ENCODE results near the gene ZNF28. TPM values are rescaled to one million over a fixed set of nuclear protein-coding genes. Genes with fewer than 3 reads are reported as not detected.
"Not testable (repeated sequence)": the region's sequence is repeated elsewhere in the genome, so short reads cannot be mapped to it uniquely, and the experiment has no call there.

The ZNF28 gene
- 11.7 TPM for polyA plus RNA-seq (2013, experiment 1 of 2)
- 11.8 TPM for polyA plus RNA-seq (2013, experiment 2 of 2)

- not testable (repeated sequence) for H4K91ac ChIP-seq (ENCODE audit: low read depth, low read length, poor library complexity); H2BK12ac ChIP-seq (ENCODE audit: low read length); H2BK120ac ChIP-seq (ENCODE audit: low read depth, low read length); DNase-seq (ENCODE audit: low spot score); H3K14ac ChIP-seq (ENCODE audit: low read length); H3K23ac ChIP-seq (ENCODE audit: low read depth, low read length, poor library complexity); H4K8ac ChIP-seq (ENCODE audit: low read depth, low read length); H2BK5ac ChIP-seq (ENCODE audit: low read length); H3K4me1 ChIP-seq (ENCODE audit: control insufficient read depth in 2 of 2, insufficient read depth in 1 of 2, low read depth in 1 of 2, low read length in 2 of 2); H3K4ac ChIP-seq (ENCODE audit: low read length); H3K79me1 ChIP-seq (ENCODE audit: low read depth, low read length); H3K9me3 ChIP-seq (replicated peaks in 1 of 2; ENCODE audit: control insufficient read depth in 2 of 2, insufficient read depth in 1 of 2, low read depth in 1 of 2, low read length in 2 of 2); H3K27me3 ChIP-seq (ENCODE audit: control insufficient read depth in 3 of 3, insufficient read depth in 3 of 3, low read depth in 1 of 3, low read length in 3 of 3); H2AK5ac ChIP-seq (ENCODE audit: low read depth, low read length); H3K27ac ChIP-seq (replicated peaks; ENCODE audit: low read length); H3K18ac ChIP-seq (ENCODE audit: low read length); H2BK15ac ChIP-seq (ENCODE audit: low read length)
- peak within 1 kb of the TSS; percentile 44 for H3K9ac ChIP-seq (ENCODE audit: low read depth, low read length, poor library complexity)
- peak within 1 kb of the TSS; percentile 49 for H3K4me2 ChIP-seq (ENCODE audit: insufficient read depth, low read length, poor library complexity, severe bottlenecking)
- peak within 1 kb of the TSS; percentile 84 for H2AFZ ChIP-seq (ENCODE audit: low read length)
- peak within 1 kb of the TSS; percentile 64 to 82 for H3K4me3 ChIP-seq (ENCODE audit: low read length in 2 of 2)
- peaks cover 4 to 18% of the 10 kb centered on the region in 2 donors for H3K36me3 ChIP-seq (replicated peaks in 1 of 2; ENCODE audit: control insufficient read depth in 2 of 2, insufficient read depth in 2 of 2, low read length in 2 of 2)
- no CpG with 5 or more reads among the region's 44 CpGs for whole genome bisulfite sequencing, 2 donors (ENCODE audit: extremely low coverage in 2 of 2, insufficient read length in 2 of 2, insufficient replicate concordance in 1 of 2)
These were observed at the start of gene ZNF28 for GRCh38 chr19:52821204-52821960. ZNF28 (minus strand) TSS chr19:52821633; CDS start chr19:52817958, 3,675 bp downstream.

GRCh38 chr19:52868031-52868430 is 46.6 kb upstream of the ZNF28 start:
- H3K36me3 ChIP-seq (replicated peaks in 1 of 2; ENCODE audit: control insufficient read depth in 2 of 2, insufficient read depth in 2 of 2, low read length in 2 of 2); H3K4me1 ChIP-seq (ENCODE audit: control insufficient read depth in 2 of 2, insufficient read depth in 1 of 2, low read depth in 1 of 2, low read length in 2 of 2); H3K9me3 ChIP-seq (replicated peaks in 1 of 2; ENCODE audit: control insufficient read depth in 2 of 2, insufficient read depth in 1 of 2, low read depth in 1 of 2, low read length in 2 of 2); H4K91ac ChIP-seq (ENCODE audit: low read depth, low read length, poor library complexity); H3K4me2 ChIP-seq (ENCODE audit: insufficient read depth, low read length, poor library complexity, severe bottlenecking); H3K27ac ChIP-seq (replicated peaks; ENCODE audit: low read length); H3K79me1 ChIP-seq (ENCODE audit: low read depth, low read length); H2BK5ac ChIP-seq (ENCODE audit: low read length); H2BK12ac ChIP-seq (ENCODE audit: low read length); H2BK15ac ChIP-seq (ENCODE audit: low read length); H3K9ac ChIP-seq (ENCODE audit: low read depth, low read length, poor library complexity); H2AFZ ChIP-seq (ENCODE audit: low read length); H2BK120ac ChIP-seq (ENCODE audit: low read depth, low read length); H3K4ac ChIP-seq (ENCODE audit: low read length); H3K27me3 ChIP-seq (ENCODE audit: control insufficient read depth in 3 of 3, insufficient read depth in 3 of 3, low read depth in 1 of 3, low read length in 3 of 3); DNase-seq (ENCODE audit: low spot score); H2AK5ac ChIP-seq (ENCODE audit: low read depth, low read length); H3K18ac ChIP-seq (ENCODE audit: low read length); H3K14ac ChIP-seq (ENCODE audit: low read length); H4K8ac ChIP-seq (ENCODE audit: low read depth, low read length); H3K23ac ChIP-seq (ENCODE audit: low read depth, low read length, poor library complexity); H3K4me3 ChIP-seq (ENCODE audit: low read length in 2 of 2): not testable (repeated sequence)
- WGBS, 2 donors (ENCODE audit: extremely low coverage in 2 of 2, insufficient read length in 2 of 2, insufficient replicate concordance in 1 of 2): no CpG with 5 or more reads among the region's 11 CpGs

- H2BK12ac ChIP-seq (ENCODE audit: low read length); H3K4ac ChIP-seq (ENCODE audit: low read length); H3K79me1 ChIP-seq (ENCODE audit: low read depth, low read length); H3K9ac ChIP-seq (ENCODE audit: low read depth, low read length, poor library complexity); H2AK5ac ChIP-seq (ENCODE audit: low read depth, low read length); H3K18ac ChIP-seq (ENCODE audit: low read length); H4K91ac ChIP-seq (ENCODE audit: low read depth, low read length, poor library complexity); H3K14ac ChIP-seq (ENCODE audit: low read length); H3K4me1 ChIP-seq (ENCODE audit: control insufficient read depth in 2 of 2, insufficient read depth in 1 of 2, low read depth in 1 of 2, low read length in 2 of 2); H3K27ac ChIP-seq (replicated peaks; ENCODE audit: low read length); H3K27me3 ChIP-seq (ENCODE audit: control insufficient read depth in 3 of 3, insufficient read depth in 3 of 3, low read depth in 1 of 3, low read length in 3 of 3); H2BK15ac ChIP-seq (ENCODE audit: low read length); H2BK5ac ChIP-seq (ENCODE audit: low read length); H3K23ac ChIP-seq (ENCODE audit: low read depth, low read length, poor library complexity); H4K8ac ChIP-seq (ENCODE audit: low read depth, low read length); H2BK120ac ChIP-seq (ENCODE audit: low read depth, low read length): not testable (repeated sequence)
- Histone ChIP-seq H3K36me3 (replicated peaks in 1 of 2; ENCODE audit: control insufficient read depth in 2 of 2, insufficient read depth in 2 of 2, low read length in 2 of 2) (peaks cover 4 to 22% of the 10 kb centered on the region in 2 donors), H2AFZ (ENCODE audit: low read length) (peak within 1 kb of the TSS; percentile 93), H3K9me3 (replicated peaks in 1 of 2; ENCODE audit: control insufficient read depth in 2 of 2, insufficient read depth in 1 of 2, low read depth in 1 of 2, low read length in 2 of 2) (peaks cover 0 to 15% of the 10 kb centered on the region in 2 donors), H3K4me3 (ENCODE audit: low read length in 2 of 2) (peak within 1 kb of the TSS; percentile 74 to 89), H3K4me2 (ENCODE audit: insufficient read depth, low read length, poor library complexity, severe bottlenecking) (peak within 1 kb of the TSS; percentile 56)
- peak; percentile 42 for DNase-seq (ENCODE audit: low spot score)
- no CpG with 5 or more reads among the region's 43 CpGs for WGBS, 2 donors (ENCODE audit: extremely low coverage in 2 of 2, insufficient read length in 2 of 2, insufficient replicate concordance in 1 of 2)
These were observed 36.2 kb upstream of the ZNF28 start, which contains the start of gene ZNF468 for GRCh38 chr19:52857378-52858191. ZNF468 (minus strand) TSS chr19:52857619; CDS start chr19:52854272, 3,347 bp downstream.
